GM12865 (cell line): ENCODE results near the gene PRKCQ.
"Not testable (repeated sequence)": the region's sequence is repeated elsewhere in the genome, so short reads cannot be mapped to it uniquely, and the experiment has no call there.

Source experiments
- DNase-seq: peaks from one replicate; pipeline ENCODE4 v3.0.0; 2010; ENCODE audit warnings: low read depth
- H3K4me3 ChIP-seq: 2 replicates; pipeline ENCODE4 v1.5.1; 2011; ENCODE audit warnings: mild to moderate bottlenecking, low read depth, low read length, control low read depth
- TF ChIP-seq, protein P1 (sequence below): IDR thresholded peaks from 2 replicates; pipeline ENCODE4 v1.5.1; 2011; ENCODE audit warnings: low read length, control low read depth, low read depth, inconsistent platforms; ENCODE audit not compliant: insufficient read depth; ENCODE audit errors: missing control alignments

The PRKCQ gene

DNA sequence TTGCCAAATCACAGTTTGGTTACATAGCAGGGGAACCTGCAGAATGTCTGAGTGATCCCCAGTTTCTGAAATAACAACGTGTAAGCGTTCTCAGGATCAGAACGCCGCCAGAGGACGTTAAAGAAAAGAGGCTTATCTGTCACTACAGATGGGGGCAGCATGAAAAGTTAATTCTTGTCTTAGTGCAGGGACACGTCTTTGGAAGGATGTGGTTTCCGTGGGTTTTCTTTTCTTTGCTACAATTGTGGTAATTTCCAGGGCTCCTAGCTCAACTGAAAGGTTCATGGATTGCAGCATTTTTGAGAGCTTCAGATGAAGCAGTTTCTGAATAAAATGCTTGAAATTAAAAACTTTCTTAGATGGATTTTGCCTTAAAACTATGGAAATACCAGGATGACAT is 106.6 kb downstream of the PRKCQ start:
- TF ChIP-seq, protein P1, sequence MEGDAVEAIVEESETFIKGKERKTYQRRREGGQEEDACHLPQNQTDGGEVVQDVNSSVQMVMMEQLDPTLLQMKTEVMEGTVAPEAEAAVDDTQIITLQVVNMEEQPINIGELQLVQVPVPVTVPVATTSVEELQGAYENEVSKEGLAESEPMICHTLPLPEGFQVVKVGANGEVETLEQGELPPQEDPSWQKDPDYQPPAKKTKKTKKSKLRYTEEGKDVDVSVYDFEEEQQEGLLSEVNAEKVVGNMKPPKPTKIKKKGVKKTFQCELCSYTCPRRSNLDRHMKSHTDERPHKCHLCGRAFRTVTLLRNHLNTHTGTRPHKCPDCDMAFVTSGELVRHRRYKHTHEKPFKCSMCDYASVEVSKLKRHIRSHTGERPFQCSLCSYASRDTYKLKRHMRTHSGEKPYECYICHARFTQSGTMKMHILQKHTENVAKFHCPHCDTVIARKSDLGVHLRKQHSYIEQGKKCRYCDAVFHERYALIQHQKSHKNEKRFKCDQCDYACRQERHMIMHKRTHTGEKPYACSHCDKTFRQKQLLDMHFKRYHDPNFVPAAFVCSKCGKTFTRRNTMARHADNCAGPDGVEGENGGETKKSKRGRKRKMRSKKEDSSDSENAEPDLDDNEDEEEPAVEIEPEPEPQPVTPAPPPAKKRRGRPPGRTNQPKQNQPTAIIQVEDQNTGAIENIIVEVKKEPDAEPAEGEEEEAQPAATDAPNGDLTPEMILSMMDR = no peak
- no peak overlapping the region for H3K4me3 ChIP-seq
- DNase-seq = peak; percentile 23

DNA sequence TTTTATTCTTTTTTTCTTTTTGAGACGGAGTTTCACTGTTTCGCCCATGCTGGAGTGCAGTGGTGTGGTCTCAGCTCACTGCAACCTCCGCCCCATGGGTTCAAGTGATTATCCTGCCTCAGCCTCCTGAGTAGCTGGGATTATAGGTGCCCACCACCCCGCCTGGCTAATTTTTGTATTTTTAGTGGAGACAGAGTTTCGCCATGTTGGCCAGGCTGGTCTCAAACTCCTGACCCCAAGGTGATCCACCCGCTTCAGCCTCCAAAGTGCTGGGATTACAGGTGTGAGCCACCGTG is 107.4 kb downstream of the PRKCQ start:
- not testable (repeated sequence) for DNase-seq, H3K4me3 ChIP-seq

DNA sequence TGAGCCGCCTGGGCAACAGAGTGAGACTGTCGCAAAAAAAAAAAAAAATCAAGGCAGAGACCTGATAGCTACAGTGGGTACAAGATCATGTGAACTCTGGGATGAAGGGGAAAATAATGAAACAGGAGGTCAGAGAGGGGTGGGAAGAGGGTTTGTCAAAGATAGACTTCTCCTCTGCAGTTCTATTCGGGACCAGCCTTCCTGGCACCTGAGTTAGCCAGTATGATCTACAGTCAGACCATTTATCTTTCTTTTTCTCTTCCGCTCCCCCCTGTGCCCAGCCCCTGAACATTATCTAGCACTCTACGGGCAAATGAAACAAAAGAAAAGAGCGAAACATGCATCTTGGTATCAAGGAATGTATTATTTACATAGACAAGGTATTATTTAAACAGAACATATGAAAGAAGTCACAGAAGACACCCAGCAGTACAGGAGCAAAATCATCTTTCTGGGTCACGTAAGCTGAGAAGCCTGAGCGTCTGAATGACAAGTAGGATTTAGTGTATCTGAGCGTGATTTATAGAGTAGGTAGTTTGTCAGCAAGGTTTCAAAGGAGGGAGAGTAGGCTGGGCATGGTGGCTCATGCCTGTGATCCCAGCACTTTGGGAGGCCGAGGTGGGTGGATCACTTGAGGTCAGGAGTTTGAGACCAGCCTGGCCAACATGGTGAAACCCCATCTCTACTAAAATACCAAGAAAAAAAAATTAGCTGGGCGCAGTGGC is 109.0 kb downstream of the PRKCQ start:
- TF ChIP-seq, protein P1 = no peak
- H3K4me3 ChIP-seq = no peak overlapping the region
- DNase-seq = no peak

DNA sequence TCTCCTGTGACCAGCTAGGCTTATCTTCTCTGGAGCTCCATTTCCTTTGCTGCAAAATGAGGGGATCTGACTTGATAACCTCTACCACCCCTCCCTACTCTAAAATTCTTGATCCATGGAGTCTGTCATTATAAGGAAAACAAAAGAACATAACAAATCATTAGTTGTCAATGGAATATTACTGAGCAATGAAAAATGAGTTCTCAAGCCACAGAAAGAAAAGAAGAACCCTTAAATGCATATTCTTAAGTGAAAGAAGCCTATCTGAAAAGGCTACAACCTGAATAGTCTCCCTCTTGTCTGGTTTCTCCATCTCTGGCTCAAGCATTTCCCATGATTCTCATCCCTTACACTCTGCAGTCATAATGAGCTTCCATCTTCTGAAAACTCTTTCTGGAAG is 110.4 kb downstream of the PRKCQ start:
- H3K4me3 ChIP-seq = no peak overlapping the region
- no peak for DNase-seq
- TF ChIP-seq, protein P1 = no peak

DNA sequence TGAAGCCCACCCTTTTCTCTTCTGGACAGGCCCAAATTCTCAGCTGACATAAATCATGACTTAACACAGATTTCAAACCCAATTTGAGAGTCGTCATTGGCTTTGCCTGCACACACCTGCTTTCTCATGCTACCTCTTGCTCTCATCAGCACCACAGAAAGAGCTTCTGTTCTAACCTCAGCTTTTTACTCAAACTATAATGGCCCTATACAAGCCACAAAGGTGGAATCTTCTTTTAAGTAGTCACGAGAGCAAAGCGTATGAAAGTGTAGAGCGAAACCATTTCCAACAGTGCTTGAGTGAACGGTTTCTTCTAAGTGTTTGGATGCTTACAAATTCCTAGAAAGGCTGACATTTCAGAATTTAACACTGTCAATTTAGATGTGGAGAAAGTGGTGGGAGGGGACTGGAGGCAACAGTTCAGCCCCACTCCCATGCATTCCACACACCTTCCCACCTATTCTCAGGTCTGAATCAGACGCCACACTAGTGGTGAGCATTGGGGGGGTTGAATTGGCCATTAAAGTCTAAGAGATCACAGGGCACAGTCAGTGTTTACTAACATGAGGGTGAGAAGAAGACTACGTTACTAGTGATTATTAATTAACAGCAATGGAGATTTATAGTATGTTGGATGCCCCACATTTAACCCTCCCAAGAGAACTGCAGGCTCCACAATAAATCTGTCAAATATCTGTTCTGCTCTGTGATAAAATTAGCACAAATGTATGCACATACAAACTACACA is 114.0 kb downstream of the PRKCQ start:
- H3K4me3 ChIP-seq = no peak overlapping the region
- no peak for DNase-seq
- TF ChIP-seq, protein P1 = no peak

DNA sequence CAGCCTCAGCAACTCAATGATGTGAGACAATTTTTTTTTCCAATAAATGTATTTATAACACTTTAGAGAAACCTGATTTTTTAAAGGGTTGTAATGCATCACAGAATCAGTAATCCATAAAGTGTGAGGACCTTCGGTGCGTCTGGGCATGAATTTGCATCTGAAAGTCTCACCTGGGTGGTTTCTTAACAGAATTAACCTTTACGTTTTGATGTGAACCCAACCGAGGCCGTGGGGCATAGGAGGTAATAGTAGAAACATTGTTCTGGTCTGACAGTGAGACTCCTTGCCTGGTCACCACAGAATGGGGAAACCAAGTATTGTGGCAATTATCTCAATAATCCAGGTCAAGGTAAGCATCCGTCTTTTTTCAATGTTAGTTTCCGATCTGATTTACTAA is 114.6 kb downstream of the PRKCQ start:
- DNase-seq = no peak
- H3K4me3 ChIP-seq = no peak overlapping the region
- TF ChIP-seq, protein P1 = no peak

DNA sequence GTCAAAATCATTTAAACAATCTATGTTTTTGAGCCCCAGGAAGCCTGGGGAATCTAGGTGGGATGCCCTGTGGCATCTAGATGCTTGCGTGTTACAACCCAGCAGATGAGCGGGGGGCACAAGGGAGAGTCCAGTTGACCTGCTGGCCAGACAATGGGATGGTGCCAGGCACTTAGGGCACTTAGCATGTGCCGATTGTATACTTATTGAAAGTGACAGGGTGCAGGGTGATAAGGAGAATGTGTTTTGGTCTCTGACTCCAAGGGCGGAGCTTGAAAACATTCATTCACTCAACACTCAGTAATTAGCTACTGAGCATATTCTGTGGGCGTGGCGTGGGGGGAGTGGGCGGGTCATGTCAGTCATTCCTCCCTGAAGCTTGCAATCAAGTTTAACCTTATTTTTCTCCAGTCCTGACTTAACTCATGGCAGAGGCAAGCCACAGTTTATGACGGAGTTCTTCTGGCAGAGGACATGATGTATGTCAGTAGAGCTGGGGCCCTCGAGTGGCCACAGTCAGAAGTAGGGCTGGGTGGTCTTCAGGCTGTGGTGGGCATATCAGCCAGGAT is 115.1 kb downstream of the PRKCQ start:
- TF ChIP-seq, protein P1 = no peak
- DNase-seq = no peak
- H3K4me3 ChIP-seq = no peak overlapping the region
